ENCODE data around the gene PNPLA2. TPM values are rescaled to one million over a fixed set of nuclear protein-coding genes. Genes with fewer than 3 reads are reported as not detected.

Gene PNPLA2
- total RNA-seq, 1 experiment from 2014 or later = 40.2 TPM

DNA sequence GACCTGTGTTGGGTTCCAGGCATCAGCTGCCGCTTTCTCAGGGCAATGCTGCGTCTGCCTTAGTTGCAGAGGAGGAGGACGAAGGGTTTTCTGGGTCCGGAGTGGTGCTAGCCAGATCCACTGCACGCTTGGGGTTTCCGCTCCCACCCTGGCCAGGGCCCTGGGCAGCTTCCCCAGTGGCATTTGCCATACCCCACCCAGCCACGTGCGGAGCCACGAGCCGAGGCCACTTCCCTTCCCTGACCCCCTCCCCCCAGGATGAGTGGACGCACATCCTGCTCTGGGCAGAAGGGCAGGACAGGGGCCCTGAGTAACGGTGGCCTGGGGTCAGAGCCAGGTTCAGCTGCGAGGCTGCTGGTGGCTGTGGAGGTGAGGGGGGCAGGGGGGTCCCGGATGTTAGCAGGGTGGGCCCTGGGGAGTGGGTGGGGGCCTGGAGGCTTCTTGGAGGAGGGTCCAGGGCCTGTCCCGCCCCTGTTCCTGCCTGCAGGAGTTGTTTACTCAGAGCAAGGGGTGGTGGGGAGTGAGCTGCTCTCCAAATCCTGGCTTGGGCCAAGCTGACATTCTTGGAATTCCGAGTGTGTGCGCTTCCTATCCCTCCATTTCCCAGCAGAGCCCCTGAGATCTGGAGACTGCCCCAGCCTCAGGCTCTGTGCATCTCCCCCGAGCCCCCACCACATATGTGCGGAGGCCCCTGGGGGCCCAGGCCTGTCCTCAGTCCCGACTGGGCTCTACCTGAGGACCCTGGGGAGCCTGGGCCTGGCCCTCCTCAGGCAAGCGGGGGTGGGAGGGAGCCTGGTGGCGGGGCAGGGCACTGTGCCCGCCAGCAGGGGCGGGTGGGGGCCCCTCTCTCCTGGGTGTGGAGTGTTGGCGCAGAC, 25.3 kb downstream of the PNPLA2 start:
- H3K27me3 ChIP-seq (ENCODE audit: low read length) = no peaks in the 10 kb centered on the region
- H3F3A ChIP-seq (ENCODE audit: low read length, unreplicated experiment) = peaks cover 8% of the 10 kb centered on the region
- H3K4me3 ChIP-seq (ENCODE audit: low read length) = peak overlapping the region; percentile 100
- ChIA-PET CTCF (interaction anchor here (0.6 kb wide), 1 partner anchor 143 kb away, joined by 6 read pairs; no protein-coding TSS in a partner anchor), POLR2A (ENCODE audit: unreplicated experiment) (interaction anchor here (0.5 to 1.7 kb wide), 2 partner anchors 10 to 25 kb away, joined by 3 to 14 read pairs; no protein-coding TSS in a partner anchor)
- no TSS peak for BruUV-seq (replicated peaks)
- no peaks in the 10 kb centered on the region for H3K9me2 ChIP-seq (replicated peaks; ENCODE audit: low read length)
- H3K79me2 ChIP-seq (ENCODE audit: low read length) = peaks cover 74% of the 10 kb centered on the region
- peaks cover 24% of the 10 kb centered on the region for H3K36me3 ChIP-seq (ENCODE audit: low read depth, low read length)
- H3K4me2 ChIP-seq (ENCODE audit: low read length) = peak overlapping the region; percentile 90
- H3K27ac ChIP-seq (ENCODE audit: low read length) = peak overlapping the region; percentile 64
- intact Hi-C loops (cut with micrococcal nuclease) = loop anchor here (5.0 kb wide), 1 partner anchor 208 kb away; no protein-coding TSS in a partner anchor
- peaks cover 46% of the 10 kb centered on the region for H3K4me1 ChIP-seq (ENCODE audit: insufficient read depth, low read length)
- H2AFZ ChIP-seq (ENCODE audit: low read length) = no peak overlapping the region
- peak; percentile 50 for ATAC-seq
- H3K9ac ChIP-seq (ENCODE audit: low read length) = peak overlapping the region; percentile 97
- H4K20me1 ChIP-seq (ENCODE audit: low read length) = peaks cover 31% of the 10 kb centered on the region
- DNase-seq = peak; percentile 88
- H3K9me3 ChIP-seq (ENCODE audit: low read length) = no peaks in the 10 kb centered on the region
- TF ChIP-seq, protein P1, sequence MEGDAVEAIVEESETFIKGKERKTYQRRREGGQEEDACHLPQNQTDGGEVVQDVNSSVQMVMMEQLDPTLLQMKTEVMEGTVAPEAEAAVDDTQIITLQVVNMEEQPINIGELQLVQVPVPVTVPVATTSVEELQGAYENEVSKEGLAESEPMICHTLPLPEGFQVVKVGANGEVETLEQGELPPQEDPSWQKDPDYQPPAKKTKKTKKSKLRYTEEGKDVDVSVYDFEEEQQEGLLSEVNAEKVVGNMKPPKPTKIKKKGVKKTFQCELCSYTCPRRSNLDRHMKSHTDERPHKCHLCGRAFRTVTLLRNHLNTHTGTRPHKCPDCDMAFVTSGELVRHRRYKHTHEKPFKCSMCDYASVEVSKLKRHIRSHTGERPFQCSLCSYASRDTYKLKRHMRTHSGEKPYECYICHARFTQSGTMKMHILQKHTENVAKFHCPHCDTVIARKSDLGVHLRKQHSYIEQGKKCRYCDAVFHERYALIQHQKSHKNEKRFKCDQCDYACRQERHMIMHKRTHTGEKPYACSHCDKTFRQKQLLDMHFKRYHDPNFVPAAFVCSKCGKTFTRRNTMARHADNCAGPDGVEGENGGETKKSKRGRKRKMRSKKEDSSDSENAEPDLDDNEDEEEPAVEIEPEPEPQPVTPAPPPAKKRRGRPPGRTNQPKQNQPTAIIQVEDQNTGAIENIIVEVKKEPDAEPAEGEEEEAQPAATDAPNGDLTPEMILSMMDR (conservative IDR thresholded peaks at IDR 0.05; ENCODE audit: low read depth, low read length) = no peak
- TF ChIP-seq EZH2phosphoT487 (IDR thresholded peaks at IDR 0.05; ENCODE audit: borderline replicate concordance, low read length) (peak; percentile 93), EZH2 (IDR thresholded peaks at IDR 0.05; ENCODE audit: low read length, unreplicated experiment) (no peak)

DNA sequence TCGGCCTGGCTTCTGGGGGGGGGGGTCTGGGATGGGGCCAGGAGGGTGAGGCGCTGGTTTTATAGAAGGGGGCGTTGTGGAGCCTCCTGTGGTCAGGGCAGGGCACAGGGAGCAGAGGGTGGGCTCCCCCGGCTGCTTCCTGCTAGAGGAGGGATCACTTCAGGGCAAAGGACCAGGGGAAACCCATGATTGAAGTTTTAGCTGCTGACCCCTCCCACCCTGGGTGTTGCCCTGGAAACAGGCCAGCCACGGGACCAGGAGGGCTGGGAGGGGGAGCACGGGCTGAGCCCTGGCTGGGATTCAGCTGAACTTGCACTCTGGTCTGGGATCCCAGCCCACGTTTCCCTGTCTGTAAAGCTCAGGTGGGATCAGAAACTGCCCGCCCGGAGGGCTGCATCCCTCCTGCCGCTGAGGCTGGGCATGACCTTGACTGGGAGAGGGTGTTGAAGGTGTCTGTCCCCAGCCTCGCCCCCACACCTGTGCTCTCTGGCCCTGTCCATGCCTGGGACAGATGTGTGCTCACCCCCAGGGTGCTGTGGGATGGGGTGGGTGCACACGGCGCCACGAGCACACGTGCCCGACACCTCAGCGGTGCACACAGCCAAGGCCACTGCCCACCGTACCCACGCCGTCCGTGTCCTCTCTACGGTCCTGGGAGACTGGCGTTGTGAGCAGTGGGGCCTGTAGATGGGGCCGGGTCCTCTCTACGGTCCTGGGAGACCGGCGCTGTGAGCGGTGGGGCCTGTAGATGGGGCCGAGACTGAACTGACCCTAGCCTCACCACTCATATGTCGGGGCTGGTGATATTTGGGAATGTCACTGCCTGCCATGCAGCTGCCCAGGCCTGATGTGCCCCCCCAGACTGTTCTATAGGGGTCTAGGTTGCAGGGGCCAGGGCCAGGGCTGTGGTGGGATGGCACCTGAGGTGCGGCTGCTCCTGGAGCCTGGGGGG, 26.3 kb downstream of the PNPLA2 start:
- H3K9ac ChIP-seq (ENCODE audit: low read length) = 0 out of 2 replicates have a peak overlapping the region, but pooled peaks have one; percentile 48
- DNase-seq = peak; percentile 74
- no peaks in the 10 kb centered on the region for H3K9me2 ChIP-seq (replicated peaks; ENCODE audit: low read length)
- intact Hi-C loops (cut with micrococcal nuclease) = loop anchor here (5.0 kb wide), 1 partner anchor 207 kb away; no protein-coding TSS in a partner anchor
- H2AFZ ChIP-seq (ENCODE audit: low read length) = no peak overlapping the region
- peak overlapping the region; percentile 100; the same call in 1 of the 2 replicates for H3K4me3 ChIP-seq (ENCODE audit: low read length)
- H3K36me3 ChIP-seq (ENCODE audit: low read depth, low read length) = peaks cover 15% of the 10 kb centered on the region
- ChIA-PET CTCF (interaction anchor here (0.6 kb wide), 1 partner anchor 144 kb away, joined by 6 read pairs; no protein-coding TSS in a partner anchor), POLR2A (ENCODE audit: unreplicated experiment) (interaction anchor here (0.5 to 0.6 kb wide), 2 partner anchors 26 to 170 kb away, joined by 3 to 4 read pairs; no protein-coding TSS in a partner anchor)
- no peaks in the 10 kb centered on the region for H3F3A ChIP-seq (ENCODE audit: low read length, unreplicated experiment)
- no peak for TF ChIP-seq EZH2phosphoT487 (IDR thresholded peaks at IDR 0.05; ENCODE audit: borderline replicate concordance, low read length)
- TF ChIP-seq, protein P1 (conservative IDR thresholded peaks at IDR 0.05; ENCODE audit: low read depth, low read length) = no peak
- TF ChIP-seq EZH2 (IDR thresholded peaks at IDR 0.05; ENCODE audit: low read length, unreplicated experiment) = no peak
- H3K9me3 ChIP-seq (ENCODE audit: low read length) = no peaks in the 10 kb centered on the region
- H4K20me1 ChIP-seq (ENCODE audit: low read length) = peaks cover 22% of the 10 kb centered on the region
- peaks cover 69% of the 10 kb centered on the region for H3K79me2 ChIP-seq (ENCODE audit: low read length)
- ATAC-seq = peak; percentile 30
- H3K27me3 ChIP-seq (ENCODE audit: low read length) = no peaks in the 10 kb centered on the region
- peaks cover 43% of the 10 kb centered on the region for H3K4me1 ChIP-seq (ENCODE audit: insufficient read depth, low read length)
- TSS peak; percentile 17 for BruUV-seq (replicated peaks)
- H3K4me2 ChIP-seq (ENCODE audit: low read length) = peak overlapping the region; percentile 90
- peak overlapping the region; percentile 64; the same call in 1 of the 2 replicates for H3K27ac ChIP-seq (ENCODE audit: low read length)

Data from PC-3 (cell line).